NCI-H82 (cell line): ENCODE results near the gene CLEC18B.
"Not testable (repeated sequence)": the region's sequence is repeated elsewhere in the genome, so short reads cannot be mapped to it uniquely, and the experiment has no call there.

Source experiments
- DNase-seq: peaks from one replicate; lab custom pipeline; 2025; lab: John Stamatoyannopoulos, UW

CLEC18B gene

GRCh38 chr16:74406600-74407361, 14.5 kb downstream of the CLEC18B start:
- not testable (repeated sequence) for DNase-seq

GRCh38 chr16:74404148-74404933, 16.9 kb downstream of the CLEC18B start:
- not testable (repeated sequence) for DNase-seq

- DNase-seq: not testable (repeated sequence)
Measured at GRCh38 chr16:74400238-74400637, 21.0 kb downstream of the CLEC18B start.

- not testable (repeated sequence) for DNase-seq
Measured at GRCh38 chr16:74398212-74398895, 22.9 kb downstream of the CLEC18B start.

- not testable (repeated sequence) for DNase-seq
Measured at GRCh38 chr16:74396521-74397017, 24.7 kb downstream of the CLEC18B start.

- not testable (repeated sequence) for DNase-seq
Measured at GRCh38 chr16:74394604-74395003, 26.7 kb downstream of the CLEC18B start.

GRCh38 chr16:74394131-74394530, 27.1 kb downstream of the CLEC18B start:
- not testable (repeated sequence) for DNase-seq

GRCh38 chr16:74391454-74392050, 29.7 kb downstream of the CLEC18B start:
- not testable (repeated sequence) for DNase-seq

GRCh38 chr16:74382339-74383034, 38.8 kb downstream of the CLEC18B start:
- not testable (repeated sequence) for DNase-seq

GRCh38 chr16:74373847-74374184, 47.5 kb downstream of the CLEC18B start:
- not testable (repeated sequence) for DNase-seq

GRCh38 chr16:74372953-74373846, 48.1 kb downstream of the CLEC18B start:
- no peak for DNase-seq

GRCh38 chr16:74372369-74372768, 48.9 kb downstream of the CLEC18B start:
- DNase-seq: no peak

- not testable (repeated sequence) for DNase-seq
Measured at GRCh38 chr16:74370338-74371135, 50.7 kb downstream of the CLEC18B start.

GRCh38 chr16:74368002-74368911, 53.0 kb downstream of the CLEC18B start:
- peak; percentile 84 for DNase-seq

- DNase-seq: peak; percentile 28
Measured at GRCh38 chr16:74367469-74368001, 53.7 kb downstream of the CLEC18B start.

GRCh38 chr16:74361646-74362610, 59.4 kb downstream of the CLEC18B start:
- DNase-seq: not testable (repeated sequence)
